ENCODE data around the gene ACOXL.

- TF ChIP-seq CTCF (conservative IDR thresholded peaks at IDR 0.05 in 1 of 2, IDR thresholded peaks at IDR 0.05 in 1 of 2; ENCODE audit: extremely low read depth in 1 of 2, insufficient read depth in 1 of 2, low read depth in 1 of 2, low read length in 2 of 2), result no peak
- TF ChIP-seq EZH2 (IDR thresholded peaks at IDR 0.05; ENCODE audit: borderline replicate concordance, low read length), result no peak
Observed at GRCh38 chr2:111113838-111114237, 381.5 kb downstream of the ACOXL start.

Measured in mammary epithelial cell (primary cell).